Ovary (tissue), 3 donors: ENCODE data around the gene TSPEAR.

Experiments used
- POLR2A ChIP-seq: fragments of 450-650 bp; IDR thresholded peaks from one replicate; pipeline ENCODE4 v1.6.1; 2017; ENCODE audit warnings: antibody characterized with exemption, mild to moderate bottlenecking, moderate library complexity
- TF ChIP-seq, protein P1 (sequence below), 3 donors: fragments of 450-650 bp in 2 of 3; fragments of 200-600 bp in 1 of 3; IDR thresholded peaks; one replicate each; pipeline versions ENCODE4 v1.5.1 to v1.8.0; 2016 to 2022; ENCODE audit warnings: antibody characterized with exemption in 3 of 3, mild to moderate bottlenecking in 1 of 3
- donor health status: DM: no; HTN: no; CAD: no.

DNA sequence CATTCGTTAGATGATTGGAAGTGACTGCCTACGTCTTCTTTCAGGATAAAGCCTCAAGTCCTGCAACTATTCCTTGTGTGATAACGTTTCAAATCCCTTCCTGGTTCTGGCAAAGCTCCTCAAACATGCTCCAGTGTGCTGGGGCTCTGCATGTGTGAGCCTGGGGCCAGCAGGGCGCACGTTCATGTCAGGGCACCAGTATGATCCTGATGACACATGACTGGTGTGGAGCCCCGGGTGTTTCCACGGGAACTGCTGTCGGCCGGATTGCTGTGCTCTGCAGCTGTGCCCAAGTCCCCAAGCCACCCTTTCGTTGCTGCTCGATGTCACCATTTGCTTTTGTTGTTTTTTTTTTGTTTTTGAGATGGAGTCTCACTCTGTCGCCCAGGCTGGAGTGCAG is 192.7 kb downstream of the TSPEAR start:
- TF ChIP-seq POLR2A: no peak
- TF ChIP-seq, protein P1, sequence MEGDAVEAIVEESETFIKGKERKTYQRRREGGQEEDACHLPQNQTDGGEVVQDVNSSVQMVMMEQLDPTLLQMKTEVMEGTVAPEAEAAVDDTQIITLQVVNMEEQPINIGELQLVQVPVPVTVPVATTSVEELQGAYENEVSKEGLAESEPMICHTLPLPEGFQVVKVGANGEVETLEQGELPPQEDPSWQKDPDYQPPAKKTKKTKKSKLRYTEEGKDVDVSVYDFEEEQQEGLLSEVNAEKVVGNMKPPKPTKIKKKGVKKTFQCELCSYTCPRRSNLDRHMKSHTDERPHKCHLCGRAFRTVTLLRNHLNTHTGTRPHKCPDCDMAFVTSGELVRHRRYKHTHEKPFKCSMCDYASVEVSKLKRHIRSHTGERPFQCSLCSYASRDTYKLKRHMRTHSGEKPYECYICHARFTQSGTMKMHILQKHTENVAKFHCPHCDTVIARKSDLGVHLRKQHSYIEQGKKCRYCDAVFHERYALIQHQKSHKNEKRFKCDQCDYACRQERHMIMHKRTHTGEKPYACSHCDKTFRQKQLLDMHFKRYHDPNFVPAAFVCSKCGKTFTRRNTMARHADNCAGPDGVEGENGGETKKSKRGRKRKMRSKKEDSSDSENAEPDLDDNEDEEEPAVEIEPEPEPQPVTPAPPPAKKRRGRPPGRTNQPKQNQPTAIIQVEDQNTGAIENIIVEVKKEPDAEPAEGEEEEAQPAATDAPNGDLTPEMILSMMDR (IDR thresholded peaks at IDR 0.05): no peak
